ENCODE measurements around the gene TNFSF13B.

The TNFSF13B gene

DNA sequence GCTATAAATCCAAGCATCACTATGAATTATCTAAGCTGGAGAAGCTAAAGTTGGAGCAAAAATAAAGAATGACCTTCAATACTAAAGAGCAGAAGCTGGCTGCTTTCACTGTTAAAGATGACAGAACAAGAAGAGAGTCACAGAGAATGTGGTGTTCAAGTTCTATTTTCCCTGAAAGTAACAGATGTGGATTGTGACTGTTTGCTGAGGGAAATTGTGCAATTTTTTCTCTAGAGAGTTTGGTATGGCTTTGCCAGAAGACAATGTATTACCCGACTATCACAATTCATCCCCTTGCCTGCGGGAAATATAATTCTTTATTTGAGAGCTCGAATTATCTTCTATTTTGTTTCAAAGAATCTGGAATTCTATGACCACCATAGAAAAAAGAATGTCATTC, 83.1 kb downstream of the TNFSF13B start:
- no peak for DNase-seq

DNA sequence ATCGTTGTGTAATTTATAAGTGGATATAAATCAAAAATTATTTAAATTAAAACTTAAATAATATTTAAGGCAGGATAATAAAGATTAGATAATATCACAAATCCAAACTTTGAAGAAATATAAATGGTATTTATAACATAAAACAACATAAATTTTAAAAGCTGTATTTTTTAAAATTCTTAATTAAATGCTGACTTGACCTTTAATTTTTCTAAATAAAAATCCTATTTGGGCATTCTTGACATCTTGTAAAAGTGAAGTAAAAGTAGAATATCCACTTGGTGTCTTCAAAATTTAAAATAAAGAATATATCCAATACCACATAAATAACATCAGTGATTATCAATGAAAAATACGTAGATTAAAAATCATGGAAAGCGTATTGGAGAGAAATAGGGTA, 87.7 kb downstream of the TNFSF13B start:
- DNase-seq: no peak

All from stimulated activated CD4-positive, alpha-beta T cell treated with anti-CD3 and anti-CD28 coated beads, Interleukin-2, amount 100 ng/mL, for 48 hours (primary cell).